Measurements from ENCODE around the gene AGPAT3.
A peak's percentile ranks its signal among the peaks of the same experiment; 100 is the strongest.

AGPAT3 gene

GRCh38 chr21:43936247-43936967 is 71.4 kb downstream of the AGPAT3 start:
- DNase-seq (ENCODE audit: low read depth in 2 of 2), result no peak

DNA sequence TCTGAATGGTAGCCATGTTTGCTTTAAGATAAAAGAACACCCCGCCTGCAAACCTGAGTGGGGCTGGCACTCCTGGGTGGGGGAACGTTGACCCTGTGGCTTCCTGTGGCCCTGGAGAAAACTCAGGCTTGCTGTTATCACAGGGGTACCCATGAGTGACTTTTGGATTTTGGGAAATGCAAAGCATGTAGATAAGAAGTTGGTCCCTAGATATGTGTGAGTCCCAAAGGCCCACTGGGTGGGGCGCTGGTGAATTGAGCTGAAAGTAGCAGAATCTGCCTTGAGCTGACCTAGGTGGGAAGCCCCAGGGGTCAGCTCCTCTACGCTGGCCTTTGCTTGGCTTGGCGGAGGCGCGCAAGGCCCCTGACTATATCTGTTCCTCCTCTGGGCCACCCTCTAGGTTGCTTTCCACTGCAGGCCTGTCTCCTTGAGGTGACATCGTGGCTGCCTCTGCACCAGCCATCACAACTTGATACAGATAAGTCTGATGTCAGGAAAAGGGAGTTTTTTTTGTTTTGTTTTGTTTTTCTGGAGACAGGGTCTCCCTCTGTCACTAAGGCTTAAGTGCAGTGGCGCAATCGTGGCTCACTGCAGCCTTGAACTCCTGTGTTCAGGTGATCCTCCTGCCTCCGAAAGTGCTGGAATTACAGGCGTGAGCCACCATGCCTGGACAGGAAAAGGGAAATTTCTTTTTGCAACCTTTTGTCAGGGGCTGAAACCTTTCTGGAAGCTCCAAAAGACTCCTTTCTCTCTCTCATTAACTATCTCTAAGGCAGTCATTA is 72.2 kb downstream of the AGPAT3 start:
- DNase-seq (ENCODE audit: low read depth in 2 of 2), result no peak

DNA sequence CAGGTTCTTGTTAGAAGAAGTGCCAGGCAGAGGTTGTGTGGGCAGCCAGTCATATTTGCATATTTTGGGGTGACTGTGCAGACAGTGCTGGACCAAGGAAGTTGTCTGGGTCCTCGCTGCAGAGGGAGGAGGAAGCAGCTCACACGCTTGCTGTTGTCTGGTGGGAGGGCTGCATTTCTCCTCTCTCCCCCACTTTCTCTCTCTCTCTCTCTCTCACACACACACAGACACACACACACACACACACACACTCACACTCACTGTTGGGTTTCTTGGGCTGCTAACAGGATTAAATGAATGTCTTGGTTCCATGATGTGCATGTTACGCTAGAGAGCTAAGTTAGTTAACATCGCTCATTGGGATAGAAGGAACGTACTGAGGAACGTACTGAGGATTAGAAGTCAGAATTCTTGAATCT is 72.9 kb downstream of the AGPAT3 start:
- no peak for DNase-seq (ENCODE audit: low read depth in 2 of 2)

DNA sequence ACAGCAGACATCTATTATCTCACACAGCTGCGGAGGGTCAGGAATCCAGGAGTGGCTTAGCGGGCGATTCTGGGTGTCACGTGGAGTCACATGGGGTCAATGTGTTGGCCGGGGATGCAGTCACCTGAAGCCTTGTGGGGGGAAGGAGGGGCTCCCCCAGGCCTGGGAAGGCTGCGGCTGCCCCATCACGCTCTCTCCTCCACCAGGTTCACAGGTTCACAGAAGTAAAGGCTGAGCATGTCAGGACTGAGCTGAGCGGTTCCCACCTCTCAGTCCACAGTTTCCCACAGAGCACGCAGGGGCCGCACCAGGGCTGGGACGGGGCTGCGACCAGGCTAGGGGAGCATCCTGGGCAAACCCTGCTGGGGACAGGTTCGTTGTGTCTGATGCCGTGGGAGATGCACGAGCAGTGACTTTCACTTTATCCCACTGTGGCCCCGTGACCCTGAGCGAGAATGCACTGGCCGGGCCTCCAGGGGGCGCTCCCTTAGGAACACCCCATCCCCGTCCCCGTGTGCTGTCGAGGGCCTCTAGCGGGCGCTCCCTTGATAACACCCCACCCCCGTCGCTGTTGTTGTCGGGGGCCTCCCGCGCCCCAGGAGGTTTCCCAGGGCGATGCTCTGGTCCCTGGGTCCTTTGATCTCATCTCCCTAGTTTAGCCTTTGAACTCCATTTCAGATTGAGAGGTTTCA is 73.9 kb downstream of the AGPAT3 start:
- DNase-seq (ENCODE audit: low read depth in 2 of 2), result peak; percentile 66 to 87

GRCh38 chr21:43939443-43940328 is 74.7 kb downstream of the AGPAT3 start:
- DNase-seq (ENCODE audit: low read depth in 2 of 2), result no peak

DNA sequence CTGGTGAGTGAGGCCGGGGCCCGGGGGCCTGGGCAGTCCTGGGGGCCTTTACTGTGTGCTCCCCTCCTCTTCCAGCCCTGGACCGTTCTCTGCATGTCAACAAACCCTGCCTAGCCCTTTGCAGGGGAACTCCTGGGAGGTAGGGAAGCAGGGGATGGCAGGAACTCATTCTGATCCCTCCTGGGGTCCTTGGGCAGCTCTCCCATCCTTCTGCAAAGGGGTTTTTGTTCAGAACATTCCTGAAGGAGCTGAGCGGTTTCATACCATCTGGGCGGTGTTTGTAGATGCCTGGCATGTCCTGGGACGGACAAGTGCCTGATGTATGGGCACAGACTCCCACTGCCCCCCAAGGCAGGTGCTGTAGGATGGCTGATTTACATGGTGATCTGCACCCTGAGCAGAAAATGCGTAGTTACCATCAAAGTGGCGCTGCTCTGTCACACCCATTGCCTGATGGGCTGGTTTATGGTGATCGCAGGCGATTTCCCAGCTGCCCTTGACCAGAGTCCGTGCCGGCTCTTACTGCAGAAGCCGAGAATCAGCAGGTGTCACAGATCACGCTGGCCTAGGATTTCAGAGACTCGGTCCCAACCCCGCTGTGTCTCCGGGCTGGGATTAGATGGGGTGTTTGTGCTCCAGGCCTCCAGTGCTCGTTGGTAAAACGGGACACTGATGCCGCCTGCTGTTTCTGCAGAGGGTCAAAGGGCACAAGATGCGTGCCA is 75.5 kb downstream of the AGPAT3 start:
- no peak for DNase-seq (ENCODE audit: low read depth in 2 of 2)

DNA sequence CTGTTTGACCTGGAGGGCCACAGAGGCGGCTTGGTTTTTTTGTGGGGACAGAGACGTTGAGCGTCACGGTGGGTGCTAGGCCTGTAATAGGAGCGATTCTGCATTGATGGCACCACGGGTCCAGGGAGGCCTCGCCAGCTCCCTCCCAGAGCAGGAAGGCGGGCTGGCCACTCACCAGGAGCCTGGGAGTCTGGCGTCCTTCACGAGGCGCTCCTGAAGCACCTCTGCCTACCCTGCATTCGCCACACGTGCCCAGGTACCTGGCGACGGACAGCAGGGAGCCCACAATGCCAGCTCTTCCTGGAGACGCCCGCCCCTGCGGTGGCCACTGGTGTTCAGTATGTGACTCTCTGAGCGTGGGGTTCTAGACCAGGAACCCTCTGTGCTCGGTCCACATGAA is 77.2 kb downstream of the AGPAT3 start:
- no peak for DNase-seq (ENCODE audit: low read depth in 2 of 2)

GRCh38 chr21:43942621-43943020 is 77.6 kb downstream of the AGPAT3 start:
- no peak for DNase-seq (ENCODE audit: low read depth in 2 of 2)

GRCh38 chr21:43943512-43944077 is 78.6 kb downstream of the AGPAT3 start:
- no peak for DNase-seq (ENCODE audit: low read depth in 2 of 2)

- DNase-seq (ENCODE audit: low read depth in 2 of 2), result no peak
Measured at GRCh38 chr21:43944078-43944633, 79.1 kb downstream of the AGPAT3 start.

GRCh38 chr21:43944757-43945156 is 79.7 kb downstream of the AGPAT3 start:
- no peak for DNase-seq (ENCODE audit: low read depth in 2 of 2)

DNA sequence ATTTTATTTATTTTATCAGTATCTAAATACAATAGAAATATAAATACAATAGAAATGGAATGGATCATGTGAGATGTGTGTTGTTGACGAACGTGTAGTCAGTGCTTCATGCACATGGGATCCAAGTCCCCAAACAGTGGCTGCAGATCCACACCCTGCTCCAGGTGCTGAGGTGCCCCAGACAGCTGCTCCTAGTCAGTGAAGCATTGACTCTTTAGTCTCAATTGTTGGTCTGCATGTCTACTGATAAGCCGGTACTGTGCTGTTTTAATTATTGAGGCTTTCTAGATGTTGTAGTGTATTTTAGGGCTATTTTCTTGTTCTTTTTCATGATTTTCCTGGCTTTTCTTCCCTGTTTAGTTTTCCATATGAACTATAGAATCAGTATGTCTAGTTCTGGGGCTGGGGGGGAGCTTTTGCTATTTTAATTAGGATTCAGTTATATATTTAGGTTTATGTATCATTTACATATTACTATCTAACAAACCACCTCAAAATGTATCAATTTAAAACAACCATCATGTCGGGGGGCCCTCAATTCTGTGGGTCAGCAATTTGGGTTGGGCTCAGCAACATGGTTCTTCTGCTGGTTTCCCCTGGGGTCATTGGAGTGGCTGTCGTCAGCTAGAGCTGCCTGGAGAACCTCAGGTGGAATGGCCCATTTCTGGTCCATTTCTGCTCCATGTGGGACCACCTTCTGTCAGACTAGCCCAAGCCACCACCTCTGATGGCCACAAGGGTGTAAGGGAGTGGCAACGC is 83.9 kb downstream of the AGPAT3 start:
- DNase-seq (ENCODE audit: low read depth in 2 of 2), result no peak

DNA sequence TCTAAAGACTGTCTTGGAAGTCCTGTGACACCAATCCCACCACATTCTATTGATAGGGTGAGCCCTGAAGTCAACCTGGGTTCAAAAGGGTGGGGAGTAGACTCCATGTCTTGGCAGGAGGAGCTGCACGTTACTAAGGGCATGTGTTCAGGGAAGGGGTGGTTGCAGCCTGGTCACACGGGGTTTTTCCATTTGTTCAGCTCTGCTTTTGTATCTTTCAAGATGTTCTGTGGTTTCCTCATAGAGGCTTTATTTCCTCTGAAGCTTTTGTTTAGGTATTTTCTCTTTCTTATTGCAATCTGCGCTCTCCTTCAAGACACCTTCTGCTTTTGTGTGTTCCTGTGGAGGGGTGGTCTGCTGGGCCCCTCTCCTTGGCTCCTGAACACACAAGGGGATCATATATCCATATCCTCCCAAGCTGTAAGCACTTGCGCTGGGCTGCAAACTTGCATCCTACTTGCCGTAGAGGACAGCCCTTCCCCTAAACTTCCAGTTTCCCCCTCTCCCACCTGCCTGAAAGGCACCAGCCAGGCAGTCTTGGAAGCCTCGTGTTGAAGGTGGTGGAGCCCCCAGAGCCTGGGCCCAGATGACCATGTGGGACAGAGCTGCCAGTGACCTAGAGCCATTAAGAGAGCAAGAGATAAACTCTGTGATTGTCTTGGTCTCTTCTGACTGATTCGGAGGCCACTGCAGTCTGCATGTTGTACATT is 84.6 kb downstream of the AGPAT3 start:
- no peak for DNase-seq (ENCODE audit: low read depth in 2 of 2)

DNA sequence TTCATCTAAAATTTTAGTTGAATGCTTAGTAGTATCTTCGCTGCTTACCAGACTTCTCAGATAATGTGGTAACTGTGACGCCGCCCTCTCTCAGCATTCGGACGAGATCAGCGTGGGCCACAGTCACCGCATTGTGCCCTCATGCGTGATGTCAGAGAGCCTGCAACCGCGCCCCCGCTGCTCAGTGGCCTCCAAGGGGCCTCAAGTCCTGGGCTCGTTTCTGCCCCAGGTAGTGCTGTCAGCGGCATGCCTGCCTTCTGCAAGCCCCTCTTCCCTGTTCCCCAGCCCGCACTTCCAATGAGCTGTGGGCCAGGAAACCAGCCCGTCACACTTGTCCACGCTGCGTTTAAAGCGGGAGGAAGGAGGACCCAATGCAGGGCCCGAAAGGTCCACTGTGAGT is 85.5 kb downstream of the AGPAT3 start:
- no peak for DNase-seq (ENCODE audit: low read depth in 2 of 2)

- DNase-seq (ENCODE audit: low read depth in 2 of 2), result no peak
Measured at GRCh38 chr21:43950936-43951335, 85.9 kb downstream of the AGPAT3 start.

DNA sequence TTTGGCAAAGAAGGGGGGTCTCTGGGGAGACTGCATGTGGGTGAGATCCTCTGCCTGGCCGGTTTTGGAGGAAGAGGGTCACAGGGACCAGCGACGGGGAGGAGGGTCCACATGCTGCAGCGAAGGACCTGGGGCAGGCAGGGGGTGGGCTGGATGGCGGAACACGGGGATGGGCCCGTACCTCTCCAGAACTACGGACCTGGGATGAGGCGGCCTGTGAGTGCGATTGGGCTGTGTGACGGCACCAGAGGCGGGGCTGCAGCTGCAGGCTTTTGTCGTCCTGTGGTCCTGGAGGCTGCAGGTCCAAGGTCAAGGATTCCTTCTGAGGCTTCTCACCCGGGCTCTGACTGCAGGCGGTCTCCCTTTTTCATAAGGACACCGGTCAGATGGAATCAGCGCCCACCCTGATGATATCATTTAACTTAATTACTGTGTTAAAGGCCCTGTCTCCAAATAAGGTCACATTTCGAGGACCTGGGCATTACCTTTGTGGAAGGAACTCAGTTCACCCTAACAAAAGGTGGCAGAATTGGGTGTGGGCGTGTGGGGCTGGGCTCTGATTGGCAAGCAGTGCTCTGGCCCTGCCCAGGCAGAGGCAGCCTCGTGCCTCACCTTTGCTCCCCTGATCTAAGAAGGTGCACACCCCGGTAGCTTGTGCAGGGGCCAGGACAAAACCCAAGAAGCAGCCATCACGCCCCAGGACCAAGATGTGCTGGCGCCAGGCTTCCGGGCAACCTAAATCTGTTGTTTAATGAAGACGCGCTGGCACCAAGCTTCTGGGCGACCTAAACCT is 87.1 kb downstream of the AGPAT3 start:
- no peak for DNase-seq (ENCODE audit: low read depth in 2 of 2)

DNA sequence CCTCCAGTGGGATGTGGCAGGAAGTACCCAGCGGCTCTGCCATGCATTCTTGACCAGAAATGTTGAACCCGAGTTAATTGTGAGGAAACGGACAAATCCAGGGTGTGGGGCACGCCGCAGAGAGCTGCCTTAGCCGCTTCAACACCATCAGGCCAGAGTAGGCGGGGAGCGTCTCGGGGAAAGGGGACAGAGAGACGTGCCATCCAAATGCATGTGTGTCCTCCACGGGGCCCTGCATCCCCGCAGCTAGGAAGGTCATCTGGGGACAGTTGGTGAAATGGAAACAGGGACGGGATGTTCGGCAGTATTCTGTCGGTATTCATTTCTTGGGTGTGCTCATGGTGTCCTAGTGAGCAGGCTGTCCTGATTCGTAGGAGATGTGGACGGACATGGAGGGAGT is 88.0 kb downstream of the AGPAT3 start:
- DNase-seq (ENCODE audit: low read depth in 2 of 2), result no peak

GRCh38 chr21:43954042-43954441 is 89.0 kb downstream of the AGPAT3 start:
- DNase-seq (ENCODE audit: low read depth in 2 of 2), result no peak
